Ovary (tissue), 9 donors: Measurements from ENCODE around the gene LGR5. TPM values are rescaled to one million over a fixed set of nuclear protein-coding genes. Genes with fewer than 3 reads are reported as not detected.

Source experiments
- DNase-seq, 5 donors: peaks; one replicate each; pipeline ENCODE4 v3.0.0-alpha.2; 2019 to 2020
- H3K27ac ChIP-seq, 2 donors: fragments of 200-600 bp; one replicate each; pipeline versions ENCODE4 v1.5.1 to v1.8.0; 2019 to 2022
- H3K27me3 ChIP-seq: fragments of 200-600 bp; one replicate; pipeline ENCODE4 v1.8.0; 2022
- H3K36me3 ChIP-seq: fragments of 200-600 bp; sonication (generic); one replicate; pipeline ENCODE4 v1.5.1; 2019
- H3K4me1 ChIP-seq: one replicate; pipeline ENCODE4 v1.8.1; 2013; ENCODE audit warnings: mild to moderate bottlenecking, moderate library complexity; ENCODE audit not compliant: insufficient read depth
- H3K4me3 ChIP-seq: fragments of 200-600 bp; sonication (generic); one replicate; pipeline ENCODE4 v1.5.1; 2017
- H3K9me3 ChIP-seq, 2 donors: fragments of 200-600 bp in 1 of 2; sonication (generic) in 1 of 2; one replicate each; pipeline versions ENCODE4 v1.5.1 to v1.8.1; 2013 to 2019; ENCODE audit warnings: mild to moderate bottlenecking in 1 of 2, moderate library complexity in 1 of 2
- EP300 ChIP-seq: sonication (generic); formaldehyde crosslinking; IDR thresholded peaks from one replicate; pipeline ENCODE4 v1.6.1; 2017; ENCODE audit warnings: antibody characterized with exemption
- POLR2A ChIP-seq: fragments of 450-650 bp; IDR thresholded peaks from one replicate; pipeline ENCODE4 v1.6.1; 2017; ENCODE audit warnings: antibody characterized with exemption, mild to moderate bottlenecking, moderate library complexity
- WGBS, 3 donors: extraction: QIAGEN DNeasy Blood & Tissue Kit in 1 of 3; methylation state at CpG; one replicate each; pipeline versions ENCODE4 v1.1.5 to v1.1.7; 2013 to 2017; 5-methylcytosine and 5-hydroxymethylcytosine counted together
- intact Hi-C, 4 donors: fragments of 100-400 bp; cut with DNase I; formaldehyde crosslinking; loops; one replicate each; pipeline versions ENCODE4 v1.11.0 to v1.15.1; 2022 to 2023
- polyA plus RNA-seq, 2 donors: library from polyadenylated mRNA; stranded (reverse); fragments of 200-250 nt in 1 of 2; fragments of 350-450 nt in 1 of 2; fragmentation: Illumina TruSeq in 1 of 2; extraction: RNeasy Lipid Tissue Mini Kit (QIAGEN cat#74804) in 1 of 2; gene quantifications; one replicate each; pipeline ENCODE4 v1.2.3, GENCODE V29; 2013 to 2014
- total RNA-seq, 7 donors: library from RNA; depleted of rRNA in 2 of 7; stranded (reverse); fragments of >200 nt in 2 of 7; fragmentation: NEBNext Ultra II Directional in 3 of 7; extraction: Animal tissue kit (Norgen Biotek cat#: 25700) in 3 of 7; gene quantifications; one replicate each; pipeline versions ENCODE4 v1.1.0 to v1.2.4, GENCODE V29; 2016 to 2023
- TF ChIP-seq, protein P1 (sequence below), 3 donors: fragments of 450-650 bp in 2 of 3; fragments of 200-600 bp in 1 of 3; IDR thresholded peaks; one replicate each; pipeline versions ENCODE4 v1.5.1 to v1.8.0; 2016 to 2022; ENCODE audit warnings: antibody characterized with exemption in 3 of 3, mild to moderate bottlenecking in 1 of 3
- donor health status: DM: no; HTN: no; CAD: no; lungs with moderate emphysema.
- donor health status: DM: no; HTN: no; CAD: no.
- donor health status: Bipolar disorder and iron deficiency.
- donor health status: DM: yes; HTN: yes; CAD: no.
- donor health status: DM: no; HTN: no; CAD: no.
- donor health status: DM: yes; HTN: yes; CAD: no.

LGR5 gene
- total and polyA plus RNA-seq, 9 donors = 0.31 to 3.5 (median 0.84) TPM

DNA sequence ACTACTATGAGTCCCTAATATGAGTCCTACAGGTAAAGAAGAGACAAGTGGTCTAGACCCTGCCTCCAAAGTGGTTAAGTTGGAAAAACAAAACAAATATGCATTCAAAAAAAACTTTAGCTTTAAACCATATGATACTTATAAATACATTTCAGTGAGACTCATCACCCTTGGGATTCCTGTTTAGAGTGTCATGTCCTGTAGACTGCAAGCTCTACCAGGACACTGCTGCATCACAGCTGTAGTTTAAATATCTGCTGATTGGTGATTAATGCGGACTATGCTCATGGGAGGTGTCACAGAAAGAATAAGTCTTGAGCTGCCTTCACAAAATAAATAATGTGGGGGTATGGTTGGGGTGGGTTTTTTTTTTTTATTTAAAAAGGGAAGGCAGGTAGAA, 8.8 kb upstream of the LGR5 start:
- Histone ChIP-seq H3K9me3 (no peaks in the 10 kb centered on the region), H3K4me3 (no peak overlapping the region), H3K4me1 (no peaks in the 10 kb centered on the region), H3K27me3 (no peaks in the 10 kb centered on the region), H3K36me3 (no peaks in the 10 kb centered on the region), H3K27ac (no peak overlapping the region)
- intact Hi-C loops = no loop called here
- TF ChIP-seq POLR2A (no peak), EP300 (no peak)
- TF ChIP-seq, protein P1, sequence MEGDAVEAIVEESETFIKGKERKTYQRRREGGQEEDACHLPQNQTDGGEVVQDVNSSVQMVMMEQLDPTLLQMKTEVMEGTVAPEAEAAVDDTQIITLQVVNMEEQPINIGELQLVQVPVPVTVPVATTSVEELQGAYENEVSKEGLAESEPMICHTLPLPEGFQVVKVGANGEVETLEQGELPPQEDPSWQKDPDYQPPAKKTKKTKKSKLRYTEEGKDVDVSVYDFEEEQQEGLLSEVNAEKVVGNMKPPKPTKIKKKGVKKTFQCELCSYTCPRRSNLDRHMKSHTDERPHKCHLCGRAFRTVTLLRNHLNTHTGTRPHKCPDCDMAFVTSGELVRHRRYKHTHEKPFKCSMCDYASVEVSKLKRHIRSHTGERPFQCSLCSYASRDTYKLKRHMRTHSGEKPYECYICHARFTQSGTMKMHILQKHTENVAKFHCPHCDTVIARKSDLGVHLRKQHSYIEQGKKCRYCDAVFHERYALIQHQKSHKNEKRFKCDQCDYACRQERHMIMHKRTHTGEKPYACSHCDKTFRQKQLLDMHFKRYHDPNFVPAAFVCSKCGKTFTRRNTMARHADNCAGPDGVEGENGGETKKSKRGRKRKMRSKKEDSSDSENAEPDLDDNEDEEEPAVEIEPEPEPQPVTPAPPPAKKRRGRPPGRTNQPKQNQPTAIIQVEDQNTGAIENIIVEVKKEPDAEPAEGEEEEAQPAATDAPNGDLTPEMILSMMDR (IDR thresholded peaks at IDR 0.05) = no peak
- 98 to 100% (median 100%) methylated on average over 1 of the region's 1 CpG for WGBS, 3 donors
- no peak for DNase-seq

DNA sequence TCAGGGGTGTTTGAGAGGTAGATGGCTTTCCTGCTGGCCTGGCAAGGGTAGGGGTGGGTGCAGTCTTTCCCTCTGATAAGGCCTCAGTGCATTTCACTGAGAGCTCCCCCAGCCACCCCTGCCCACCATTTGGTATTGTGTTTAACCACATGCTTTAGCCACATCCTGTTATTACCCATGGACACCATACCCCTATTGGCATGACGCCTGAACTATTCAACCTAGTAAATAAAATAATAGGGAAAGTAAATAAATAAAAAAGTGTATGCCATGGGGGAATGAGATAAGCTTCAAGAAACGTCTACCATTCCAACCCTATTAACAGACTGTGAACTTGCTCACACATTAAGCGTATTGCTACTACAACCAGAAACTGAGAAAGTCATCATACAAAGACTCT, 7.6 kb upstream of the LGR5 start:
- 70 to 84% (median 76%) methylated on average over 3 of the region's 3 CpGs for WGBS, 3 donors
- Histone ChIP-seq H3K36me3 (no peaks in the 10 kb centered on the region), H3K27ac (no peak overlapping the region), H3K27me3 (no peaks in the 10 kb centered on the region), H3K9me3 (peaks cover 0 to 6% of the 10 kb centered on the region in 2 donors), H3K4me1 (no peaks in the 10 kb centered on the region), H3K4me3 (no peak overlapping the region)
- TF ChIP-seq EP300 = no peak
- TF ChIP-seq POLR2A = no peak
- TF ChIP-seq, protein P1 (IDR thresholded peaks at IDR 0.05) = no peak
- intact Hi-C loops = no loop called here
- DNase-seq = no peak

DNA sequence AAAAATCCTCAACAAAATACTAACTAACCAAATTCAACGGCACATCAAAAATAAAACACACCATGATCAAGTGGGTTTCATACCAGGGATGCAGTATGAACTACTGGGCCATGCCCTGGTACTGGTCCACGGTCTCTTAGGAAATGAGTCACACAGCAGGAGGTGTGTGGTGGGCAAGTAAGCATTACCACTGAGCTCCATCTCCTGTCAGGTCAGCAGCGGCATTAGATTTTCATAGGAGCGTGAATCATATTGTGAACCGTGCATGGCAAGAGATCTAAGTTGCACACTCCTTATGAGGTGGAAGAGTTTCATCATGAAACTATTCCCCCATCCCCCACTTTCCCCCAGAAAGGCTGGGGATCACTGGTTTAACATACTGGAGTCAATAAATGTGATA, 6.7 kb upstream of the LGR5 start:
- intact Hi-C loops = no loop called here
- H3K27ac ChIP-seq = no peak overlapping the region
- TF ChIP-seq POLR2A (no peak), EP300 (no peak)
- TF ChIP-seq, protein P1 (IDR thresholded peaks at IDR 0.05) = no peak
- no peaks in the 10 kb centered on the region for H3K4me1 ChIP-seq
- H3K27me3 ChIP-seq = no peaks in the 10 kb centered on the region
- H3K9me3 ChIP-seq = peaks cover 0 to 6% of the 10 kb centered on the region in 2 donors
- H3K4me3 ChIP-seq = no peak overlapping the region
- DNase-seq = no peak
- H3K36me3 ChIP-seq = no peaks in the 10 kb centered on the region
- WGBS, 3 donors = 88 to 91% (median 88%) methylated on average over 5 of the region's 5 CpGs

DNA sequence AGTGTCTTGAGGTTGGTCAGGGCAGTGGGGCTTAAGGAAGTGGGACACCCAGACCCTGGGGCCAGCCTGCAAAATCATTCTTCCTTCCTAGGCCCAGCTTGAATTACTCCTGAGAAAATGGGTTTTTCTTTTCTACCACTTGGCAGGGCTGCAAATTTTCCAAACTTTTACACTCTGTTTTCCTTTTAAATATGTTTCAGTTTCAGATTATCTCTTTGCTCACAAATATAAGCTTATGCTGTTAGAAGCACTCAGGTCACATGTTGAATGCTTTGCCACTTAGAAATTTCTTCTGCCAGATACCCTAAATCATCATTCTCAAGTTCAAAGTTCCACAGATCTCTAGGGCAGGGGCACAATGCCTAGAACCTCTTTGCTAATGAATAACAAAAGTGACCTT, 2.9 kb upstream of the LGR5 start:
- H3K27ac ChIP-seq = no peak overlapping the region
- no peak for TF ChIP-seq POLR2A
- TF ChIP-seq EP300 = no peak
- TF ChIP-seq, protein P1 (IDR thresholded peaks at IDR 0.05) = no peak
- no peaks in the 10 kb centered on the region for H3K27me3 ChIP-seq
- no peaks in the 10 kb centered on the region for H3K4me1 ChIP-seq
- intact Hi-C loops = no loop called here
- H3K9me3 ChIP-seq = peaks cover 0 to 6% of the 10 kb centered on the region in 2 donors
- no peak overlapping the region for H3K4me3 ChIP-seq
- no peaks in the 10 kb centered on the region for H3K36me3 ChIP-seq
- DNase-seq = no peak
